GM21737 (cell line): ENCODE results near the gene ZNHIT1.

Experiments
- ATAC-seq: cut with Tn5 transposase; IDR thresholded peaks from one replicate; pipeline ENCODE4 v1.9.1; 2021; ENCODE audit warnings: mild to moderate bottlenecking, moderate library complexity; ENCODE audit not compliant: unreplicated experiment

Gene ZNHIT1

DNA sequence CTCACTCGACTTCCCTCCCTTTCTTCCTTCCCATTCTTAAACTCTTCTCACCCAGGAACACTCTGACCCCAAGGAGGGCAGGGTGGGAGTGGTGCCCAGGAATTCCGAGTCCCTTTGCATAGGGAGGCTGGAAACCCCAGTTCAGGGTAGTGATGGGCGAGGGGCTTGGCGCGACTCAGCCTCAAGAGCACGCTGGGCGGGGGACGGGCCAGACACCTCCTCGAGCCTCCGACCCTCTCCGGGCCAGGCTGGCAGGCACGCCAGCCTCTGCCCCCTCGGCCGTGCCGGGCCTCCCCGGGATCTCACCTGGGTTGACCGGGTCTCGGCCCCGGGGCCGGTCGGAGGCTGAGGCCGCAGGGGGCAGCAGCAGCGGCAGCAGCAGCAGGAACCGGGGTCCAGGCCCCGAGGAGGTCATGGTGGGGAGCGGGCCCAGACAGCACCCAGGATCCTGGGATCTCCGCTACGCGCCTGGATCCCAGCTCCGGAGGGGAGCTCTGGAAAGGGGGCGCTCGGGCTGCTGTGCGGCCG lies 1.0 kb upstream of the ZNHIT1 start:
- peak; percentile 15 for ATAC-seq

GRCh38 chr7:101218236-101219125 lies 516 bp downstream of the ZNHIT1 start:
- ATAC-seq = peak; percentile 4

DNA sequence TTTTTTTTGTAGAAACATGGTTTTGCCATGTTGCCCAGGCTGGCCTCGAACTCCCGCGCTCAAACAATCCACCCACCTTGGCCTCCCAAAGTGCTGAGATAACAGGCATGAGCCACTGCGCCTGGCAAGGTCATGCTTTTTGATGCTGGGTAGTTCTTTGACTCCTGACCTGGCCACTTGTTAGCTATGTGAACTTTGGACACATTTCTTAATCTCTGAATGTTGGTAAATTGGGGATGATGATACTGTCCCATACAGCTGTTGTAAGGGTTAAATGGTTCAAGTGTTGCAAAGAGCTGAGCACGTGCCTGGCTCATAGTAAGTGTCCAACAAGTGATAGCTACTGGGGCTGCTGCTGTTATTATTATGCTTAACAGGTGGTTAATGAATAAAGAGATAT lies 2.3 kb downstream of the ZNHIT1 start:
- no peak for ATAC-seq

GRCh38 chr7:101222275-101222830 lies 4.4 kb downstream of the ZNHIT1 start:
- ATAC-seq = no peak

DNA sequence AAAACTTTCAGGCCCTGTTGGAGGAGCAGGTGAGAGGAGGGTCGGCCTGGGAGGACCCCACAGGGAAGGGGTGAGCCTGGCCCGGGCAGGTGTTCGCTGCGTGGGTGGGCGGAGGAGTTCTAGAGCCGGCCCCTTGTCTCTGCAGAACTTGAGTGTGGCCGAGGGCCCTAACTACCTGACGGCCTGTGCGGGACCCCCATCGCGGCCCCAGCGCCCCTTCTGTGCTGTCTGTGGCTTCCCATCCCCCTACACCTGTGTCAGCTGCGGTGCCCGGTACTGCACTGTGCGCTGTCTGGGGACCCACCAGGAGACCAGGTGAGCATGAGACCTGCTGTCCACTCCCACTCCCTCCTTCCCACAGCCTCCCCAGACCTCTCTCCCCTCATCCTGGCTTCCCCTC lies 5.6 kb downstream of the ZNHIT1 start:
- ATAC-seq = no peak

DNA sequence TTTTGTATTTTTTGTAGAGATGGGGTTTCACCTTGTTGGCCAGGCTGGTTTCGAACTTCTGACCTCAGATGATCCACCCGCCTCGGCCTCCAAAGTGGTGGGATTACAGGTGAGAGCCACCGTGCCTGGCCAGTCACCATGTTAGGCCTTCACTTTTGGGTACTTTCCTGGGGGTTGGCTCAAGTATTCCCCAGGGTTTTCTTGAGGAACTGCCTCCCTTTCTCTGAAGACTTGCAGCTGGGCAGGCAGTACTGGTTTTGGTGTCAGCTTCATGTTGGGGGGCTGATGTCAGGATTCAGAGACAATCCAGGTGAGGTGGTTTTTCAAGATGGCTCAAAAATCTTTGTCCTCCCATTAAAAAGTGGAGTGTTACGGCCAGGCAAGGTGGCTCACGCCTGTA lies 7.7 kb downstream of the ZNHIT1 start:
- ATAC-seq = no peak

- ATAC-seq = no peak
Observed at GRCh38 chr7:101226721-101227120, 8.8 kb downstream of the ZNHIT1 start.

- ATAC-seq = no peak
Observed at GRCh38 chr7:101231644-101232043, 13.7 kb downstream of the ZNHIT1 start.

DNA sequence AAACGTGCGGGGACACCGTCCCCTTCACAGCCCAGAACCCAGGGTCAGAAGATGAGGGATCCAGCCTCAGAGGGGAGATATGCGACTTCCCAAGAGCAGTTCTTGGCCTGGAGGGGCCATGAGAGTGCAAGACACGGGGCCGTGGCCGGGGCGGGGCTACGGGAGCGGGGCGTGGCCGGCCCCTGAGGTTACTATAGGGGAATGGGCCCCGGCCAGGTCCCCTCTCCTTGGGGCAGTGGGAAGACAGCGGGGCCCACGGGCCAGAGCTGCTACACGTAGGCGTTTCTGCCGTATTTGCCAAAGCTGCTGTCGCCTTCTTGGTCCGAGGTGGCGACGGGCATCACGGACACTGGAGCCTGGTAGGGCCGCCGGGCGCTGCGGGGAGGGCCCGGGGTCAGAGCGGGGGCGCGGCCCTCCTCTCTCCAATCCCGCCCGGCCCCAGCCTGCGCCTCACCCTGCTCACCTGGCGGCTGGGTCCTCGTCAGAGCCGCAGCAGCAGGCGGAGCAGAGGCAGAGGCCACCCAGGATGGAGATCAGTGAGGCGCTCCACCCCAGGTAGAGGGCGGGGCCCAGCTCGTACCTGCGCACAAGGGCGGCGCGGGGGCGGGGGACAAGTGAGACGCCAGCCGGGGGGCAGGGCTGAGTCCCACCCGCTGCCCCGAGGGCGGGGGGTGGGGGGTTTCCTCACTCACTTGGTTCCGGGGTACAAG lies 14.3 kb downstream of the ZNHIT1 start:
- no peak for ATAC-seq

DNA sequence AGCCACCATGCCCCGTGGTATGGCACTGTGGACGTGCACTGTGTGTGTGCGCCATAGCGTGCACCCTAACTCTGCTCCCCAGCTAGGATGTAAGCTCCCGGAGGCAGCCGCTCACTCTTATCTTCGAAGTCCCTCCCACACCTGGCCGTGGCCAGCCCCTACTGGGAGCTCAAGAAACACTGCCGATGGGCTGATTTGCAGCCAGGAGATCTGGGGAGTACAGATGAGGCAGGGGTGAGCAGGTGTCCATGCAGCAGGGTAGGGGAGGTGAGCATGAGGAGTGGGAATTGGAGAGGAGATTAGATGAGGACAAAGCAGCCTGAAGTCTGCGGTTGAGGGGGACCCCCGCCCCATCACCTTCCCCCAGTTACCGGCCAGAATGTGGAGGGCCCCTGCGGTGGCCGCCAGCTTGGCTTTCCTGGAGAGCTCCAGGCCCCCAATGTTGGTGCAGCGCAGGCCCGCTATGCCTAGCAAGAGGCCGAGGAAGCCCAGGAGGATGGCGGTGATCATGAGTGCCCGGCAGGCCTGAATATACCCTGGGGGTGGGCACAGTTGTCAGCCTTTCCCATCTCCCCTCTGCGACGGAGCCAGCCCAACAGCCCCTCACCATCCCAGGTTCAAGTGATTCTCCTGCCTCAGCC lies 16.1 kb downstream of the ZNHIT1 start:
- no peak for ATAC-seq

- no peak for ATAC-seq
Observed at GRCh38 chr7:101234636-101235035, 16.7 kb downstream of the ZNHIT1 start.

GRCh38 chr7:101235050-101235449 lies 17.1 kb downstream of the ZNHIT1 start:
- no peak for ATAC-seq

DNA sequence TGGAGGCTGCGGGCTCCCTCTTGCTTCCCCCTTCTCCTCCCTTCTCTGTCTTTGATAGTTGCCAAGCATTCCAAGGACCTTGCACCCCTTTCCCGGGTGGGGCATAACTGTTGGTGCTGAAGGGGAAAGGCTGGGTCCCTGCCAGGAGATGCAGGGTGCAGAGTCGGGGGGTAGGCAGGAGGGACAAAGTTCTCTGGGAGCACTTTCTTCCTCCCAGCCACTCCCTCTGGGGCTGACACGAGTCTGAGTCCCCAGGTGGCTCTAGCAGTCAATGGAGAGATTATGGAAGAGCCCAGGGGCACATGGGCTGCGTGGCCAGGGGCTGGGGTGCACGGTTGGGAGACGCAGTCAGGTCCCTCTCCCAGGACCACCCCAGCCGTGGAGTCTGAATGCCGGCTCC lies 17.6 kb downstream of the ZNHIT1 start:
- ATAC-seq = no peak

DNA sequence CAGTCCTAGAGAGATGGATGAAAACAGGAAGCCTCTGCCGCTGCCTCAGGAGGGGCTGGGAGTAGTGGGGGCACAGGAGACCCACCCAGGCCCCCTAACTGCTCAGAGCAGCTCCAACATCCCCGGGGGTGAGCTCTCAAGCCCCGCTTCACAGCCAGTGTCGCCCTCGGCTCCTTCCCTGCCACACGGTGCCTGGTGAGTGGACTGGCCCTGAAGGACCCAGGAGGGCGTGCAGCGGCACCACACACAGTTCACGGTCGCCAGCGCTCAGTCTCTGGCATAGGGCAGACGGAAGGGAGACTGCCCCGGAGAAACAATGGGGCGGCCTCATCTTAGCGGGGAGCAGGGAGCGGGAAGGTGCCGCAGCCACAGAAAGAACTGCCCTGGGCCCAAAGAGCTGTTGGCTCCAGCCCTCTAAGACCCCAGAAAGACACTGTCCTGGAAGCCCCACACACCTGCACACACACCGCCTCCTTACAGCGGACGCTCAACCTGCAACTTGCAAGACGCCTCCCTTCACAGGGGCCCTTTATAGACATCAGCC lies 18.4 kb downstream of the ZNHIT1 start:
- ATAC-seq = no peak

DNA sequence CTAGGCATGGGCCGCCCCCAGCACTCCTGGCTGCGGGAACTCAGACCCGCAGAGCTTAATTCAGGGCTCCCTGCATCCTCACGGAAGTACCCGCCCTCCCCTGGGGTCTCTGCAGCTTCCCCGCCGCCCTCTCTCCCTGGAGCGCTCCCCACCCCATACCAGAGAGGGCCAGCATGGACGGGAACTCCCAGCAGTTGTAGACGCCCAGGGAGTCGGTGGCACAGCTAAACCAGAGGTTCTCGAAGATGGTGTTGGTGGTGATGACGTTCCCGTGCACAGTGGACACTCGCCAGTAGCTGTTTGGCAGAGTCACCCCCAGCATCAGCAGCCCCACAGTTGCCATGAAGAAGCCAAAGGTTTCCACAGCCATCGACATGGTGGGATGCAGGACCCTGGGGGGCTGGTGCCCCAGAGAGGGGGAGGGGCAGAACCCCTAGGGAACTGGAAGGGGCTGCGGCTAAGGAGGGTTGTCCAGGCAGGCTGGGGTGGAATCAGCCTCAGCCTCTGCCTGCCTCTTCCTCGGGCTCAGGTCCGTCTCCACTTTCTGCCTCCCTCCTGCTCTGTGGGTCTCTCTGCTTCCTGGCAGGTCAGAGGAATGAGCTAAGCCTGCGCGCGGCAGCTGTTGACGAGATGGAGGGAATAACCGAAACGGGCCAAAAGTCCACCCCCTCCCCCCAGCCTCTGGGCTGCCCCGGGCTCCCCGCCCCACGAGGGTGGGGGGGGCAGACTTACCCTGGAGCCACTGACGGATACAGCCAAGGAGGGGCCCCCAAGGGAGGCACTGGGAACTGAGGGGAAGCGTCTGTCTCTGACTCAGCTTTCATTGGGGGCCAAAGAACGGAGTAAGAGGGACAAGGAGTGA lies 19.5 kb downstream of the ZNHIT1 start, which contains the start of gene CLDN15:
Gene CLDN15, minus strand, starts transcription at position 597 of the 862 bp plus-strand sequence. Its CDS starts 221 bp downstream, at position 376.
- no peak for ATAC-seq

DNA sequence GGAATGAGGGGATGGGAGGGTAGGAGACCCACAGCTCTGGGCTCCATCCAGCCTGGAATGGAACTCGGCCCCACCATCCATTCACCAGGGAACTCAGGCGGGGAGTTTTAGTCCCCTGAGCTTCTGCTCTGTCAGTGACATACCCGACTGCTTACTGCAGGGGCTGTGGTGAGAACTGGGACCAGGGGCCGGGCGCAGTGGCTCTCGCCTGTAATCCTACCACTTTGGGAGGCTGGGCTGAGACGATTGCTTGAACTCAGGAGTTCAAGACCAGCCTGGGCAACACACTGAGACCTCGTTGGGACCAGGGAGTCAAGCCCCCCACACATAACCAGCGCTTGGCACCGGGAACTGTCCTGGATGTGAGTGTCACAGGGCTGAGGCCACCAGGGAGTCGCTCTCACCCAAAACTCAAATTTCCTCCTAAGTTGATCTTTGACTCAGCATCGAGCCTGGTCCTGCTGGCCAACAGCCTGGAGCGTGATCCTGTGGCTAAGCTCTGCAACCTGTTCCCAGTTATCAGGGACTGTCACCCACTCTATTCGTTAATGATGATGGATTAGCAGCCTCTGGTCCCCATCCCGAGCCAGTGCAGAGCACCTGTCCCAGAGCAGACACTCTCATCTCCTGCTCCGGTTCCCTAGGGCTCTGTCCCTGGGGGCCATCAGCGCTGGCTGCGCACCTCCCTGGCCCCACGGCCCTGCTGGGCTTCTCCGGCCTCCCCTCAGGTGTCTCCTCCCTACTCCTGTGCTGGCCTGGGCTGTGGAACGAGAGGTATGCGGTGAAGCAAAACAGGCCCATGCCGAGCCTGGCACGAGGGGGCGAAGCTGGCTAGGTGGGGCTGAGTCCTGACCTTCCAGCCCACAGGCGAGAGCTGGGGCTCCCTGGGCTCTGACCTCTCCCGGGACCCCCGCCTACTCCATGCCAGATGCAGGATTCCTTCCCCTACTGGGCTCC lies 20.5 kb downstream of the ZNHIT1 start:
- no peak for ATAC-seq

DNA sequence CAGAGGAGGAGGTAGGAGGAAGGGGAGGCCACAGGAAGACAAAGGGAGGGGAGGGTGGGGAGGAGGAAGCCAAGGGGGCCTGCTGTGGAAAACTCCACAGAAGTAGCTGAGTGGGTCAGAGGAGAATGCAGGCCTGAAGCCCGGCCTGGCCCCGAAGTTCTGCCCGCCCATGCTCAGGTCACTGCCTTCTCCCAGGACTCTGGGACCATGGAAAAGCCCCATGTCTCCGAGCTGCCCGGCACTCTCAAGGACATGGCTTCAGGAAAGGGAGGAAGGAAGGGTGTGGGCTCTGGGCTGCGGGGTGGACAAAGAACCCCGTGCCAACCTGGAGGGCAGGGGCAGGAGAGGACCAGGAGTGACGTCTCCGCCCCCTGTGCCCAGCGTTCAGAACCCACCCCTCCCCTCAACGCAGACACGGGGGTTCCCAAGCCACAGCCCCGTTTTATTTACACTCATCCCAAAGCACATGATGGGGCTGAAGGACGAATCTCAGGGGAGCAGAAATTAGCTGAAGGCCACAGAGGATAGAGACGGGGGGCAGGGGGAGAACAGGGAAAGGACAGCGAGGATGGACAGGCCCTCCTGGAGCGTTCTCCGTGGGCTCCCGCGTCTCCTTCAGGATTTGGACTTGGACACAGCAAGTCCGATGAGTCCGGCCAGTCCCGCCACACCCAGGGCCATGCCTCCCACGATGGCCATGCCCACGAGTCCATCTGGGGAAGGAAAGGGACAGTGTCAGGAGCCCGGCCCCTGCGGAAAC lies 21.4 kb downstream of the ZNHIT1 start:
- ATAC-seq = no peak

GRCh38 chr7:101239951-101240220 lies 21.9 kb downstream of the ZNHIT1 start:
- ATAC-seq = no peak
